Esophagus muscularis mucosa (tissue), 3 donors: ENCODE measurements around the gene LRR1.

ENCODE experiments used
- EP300 ChIP-seq: sonication (generic); formaldehyde crosslinking; IDR thresholded peaks from one replicate; pipeline ENCODE4 v1.6.1; 2017; ENCODE audit warnings: antibody characterized with exemption
- TF ChIP-seq, protein P1 (sequence below), 3 experiments: fragments of 200-600 bp in 2 of 3; fragments of 450-650 bp in 1 of 3; sonication (generic) in 2 of 3; IDR thresholded peaks; one replicate each; pipeline ENCODE4 v1.5.1; 2017 to 2019; ENCODE audit warnings: antibody characterized with exemption in 3 of 3, mild to moderate bottlenecking in 2 of 3, moderate library complexity in 1 of 3

DNA sequence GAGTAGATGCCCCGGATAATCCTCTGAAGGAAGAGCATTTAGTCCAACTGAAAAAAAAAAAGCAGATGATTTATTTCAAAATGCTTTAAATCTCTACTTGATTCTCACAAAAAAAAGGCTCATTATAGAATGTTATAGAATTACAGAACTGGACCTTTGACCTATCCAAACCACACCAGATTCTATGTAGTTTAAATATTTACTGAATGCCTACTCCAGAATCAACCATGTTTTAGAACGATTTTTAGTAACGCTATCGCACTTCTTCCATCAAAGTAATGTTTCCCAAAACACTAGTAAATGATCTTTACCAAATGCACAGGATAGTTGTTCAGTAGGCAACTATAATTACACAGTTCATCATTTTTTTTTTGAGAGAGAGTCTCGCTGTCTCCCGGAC lies 15.1 kb upstream of the LRR1 start:
- TF ChIP-seq, protein P1, sequence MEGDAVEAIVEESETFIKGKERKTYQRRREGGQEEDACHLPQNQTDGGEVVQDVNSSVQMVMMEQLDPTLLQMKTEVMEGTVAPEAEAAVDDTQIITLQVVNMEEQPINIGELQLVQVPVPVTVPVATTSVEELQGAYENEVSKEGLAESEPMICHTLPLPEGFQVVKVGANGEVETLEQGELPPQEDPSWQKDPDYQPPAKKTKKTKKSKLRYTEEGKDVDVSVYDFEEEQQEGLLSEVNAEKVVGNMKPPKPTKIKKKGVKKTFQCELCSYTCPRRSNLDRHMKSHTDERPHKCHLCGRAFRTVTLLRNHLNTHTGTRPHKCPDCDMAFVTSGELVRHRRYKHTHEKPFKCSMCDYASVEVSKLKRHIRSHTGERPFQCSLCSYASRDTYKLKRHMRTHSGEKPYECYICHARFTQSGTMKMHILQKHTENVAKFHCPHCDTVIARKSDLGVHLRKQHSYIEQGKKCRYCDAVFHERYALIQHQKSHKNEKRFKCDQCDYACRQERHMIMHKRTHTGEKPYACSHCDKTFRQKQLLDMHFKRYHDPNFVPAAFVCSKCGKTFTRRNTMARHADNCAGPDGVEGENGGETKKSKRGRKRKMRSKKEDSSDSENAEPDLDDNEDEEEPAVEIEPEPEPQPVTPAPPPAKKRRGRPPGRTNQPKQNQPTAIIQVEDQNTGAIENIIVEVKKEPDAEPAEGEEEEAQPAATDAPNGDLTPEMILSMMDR (IDR thresholded peaks at IDR 0.05): no peak
- no peak for TF ChIP-seq EP300
